ENCODE data around the gene SHISA9.

- TF ChIP-seq POLR2AphosphoS5 (IDR thresholded peaks at IDR 0.05; ENCODE audit: low read depth, low read length): no peak
- TF ChIP-seq SIN3A (IDR thresholded peaks at IDR 0.05; ENCODE audit: borderline replicate concordance, insufficient read depth, low read length): no peak
Measured at GRCh38 chr16:13138528-13138927, 237.1 kb downstream of the SHISA9 start.
